Measurements from ENCODE around the gene IL16.

GRCh38 chr15:81336568-81336967 is 139.9 kb downstream of the IL16 start:
- TF ChIP-seq EZH2 (IDR thresholded peaks at IDR 0.05; ENCODE audit: insufficient read depth, poor library complexity, severe bottlenecking) = no peak
- no peak for TF ChIP-seq EZH2phosphoT487 (IDR thresholded peaks at IDR 0.05; ENCODE audit: insufficient read depth, low read depth)
